DND-41 (cell line): ENCODE measurements around the gene HLTF.

ENCODE experiments used
- CTCF ChIP-seq: IDR thresholded peaks from 2 replicates; pipeline ENCODE4 v1.5.1; 2012; ENCODE audit warnings: borderline replicate concordance, low read length, moderate library complexity, mild to moderate bottlenecking; ENCODE audit not compliant: poor library complexity, severe bottlenecking; ENCODE audit errors: extremely low read depth
- EZH2 ChIP-seq: IDR thresholded peaks from 3 replicates; pipeline ENCODE4 v1.6.1; 2012; ENCODE audit warnings: borderline replicate concordance, low read depth, mild to moderate bottlenecking, moderate library complexity, low read length, inconsistent platforms; ENCODE audit not compliant: severe bottlenecking

GRCh38 chr3:149120051-149120972, 34.0 kb upstream of the HLTF start:
- TF ChIP-seq CTCF = peak; percentile 70
- TF ChIP-seq EZH2 = no peak
